ENCODE results near the gene HLA-DMA. TPM values are rescaled to one million over a fixed set of nuclear protein-coding genes. Genes with fewer than 3 reads are reported as not detected.

The HLA-DMA gene
- total and polyA plus RNA-seq, 2 of the 13 experiments (the other 11 are each of a cell fraction or from before 2014, with no cell fraction given) = 0.70 to 0.71 TPM

DNA sequence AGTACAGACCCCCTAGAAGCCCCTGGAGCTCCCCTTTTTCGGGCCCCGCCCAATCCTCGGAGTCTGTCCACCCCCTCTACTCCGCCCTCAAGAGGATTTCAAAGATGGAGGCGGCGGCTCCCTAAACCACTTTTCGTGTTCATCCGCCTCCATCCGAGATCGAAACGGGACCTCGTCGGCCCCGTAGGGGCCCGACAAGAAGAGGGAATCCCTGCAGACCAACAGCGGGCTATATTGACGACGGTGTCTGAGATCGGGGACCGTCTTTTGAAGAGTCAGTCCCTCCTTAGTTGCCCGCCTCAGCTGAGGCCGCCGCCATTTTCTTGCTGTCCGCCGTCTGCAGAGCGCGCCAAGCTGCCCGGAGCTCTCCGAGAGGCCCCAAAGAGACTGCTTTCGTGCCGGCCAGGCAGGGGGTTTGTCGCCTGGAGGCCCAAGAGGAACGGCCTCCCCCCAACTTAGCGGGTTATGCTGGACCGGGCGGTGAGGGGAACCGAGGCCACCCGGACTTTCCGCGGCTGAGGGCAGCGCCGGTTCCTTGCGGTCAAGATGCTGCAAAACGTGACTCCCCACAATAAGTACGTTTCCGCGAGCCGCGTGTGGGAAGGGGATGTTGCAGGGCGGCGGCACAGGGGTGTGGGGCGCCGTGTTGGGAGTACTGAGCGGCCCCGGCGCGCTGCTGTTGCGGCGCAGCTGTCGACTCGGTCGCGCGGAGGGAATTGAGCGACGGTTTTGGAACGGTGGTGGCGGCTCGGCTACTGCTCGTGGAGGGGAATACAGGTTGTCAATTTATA is 19.7 kb upstream of the HLA-DMA start (continued):
- TF ChIP-seq ELF4 (CRISPR knock-in tag; IDR thresholded peaks at IDR 0.05; ENCODE audit: borderline replicate concordance) (no peak), REXO4 (CRISPR knock-in tag; IDR thresholded peaks at IDR 0.05; ENCODE audit: borderline replicate concordance) (peak; percentile 86; the same call in 1 of the 2 replicates), ZNF530 (CRISPR knock-in tag; IDR thresholded peaks at IDR 0.05; ENCODE audit: low read depth) (no peak), MLLT10 (CRISPR knock-in tag; IDR thresholded peaks at IDR 0.05) (peak; percentile 76), U2AF1 (optimal IDR thresholded peaks at IDR 0.05; ENCODE audit: low read depth, low read length) (no peak), SAFB2 (CRISPR knock-in tag; IDR thresholded peaks at IDR 0.05; ENCODE audit: borderline replicate concordance, low read depth) (no peak; the same call in 1 of the 2 replicates), ZNF501 (CRISPR knock-in tag; IDR thresholded peaks at IDR 0.05) (peak; percentile 16; the same call in 1 of the 2 replicates), ZNF460 (CRISPR knock-in tag; IDR thresholded peaks at IDR 0.05; ENCODE audit: borderline replicate concordance) (no peak; the same call in 1 of the 2 replicates), PRMT3 (CRISPR knock-in tag; IDR thresholded peaks at IDR 0.05; ENCODE audit: borderline replicate concordance, low read depth) (no peak; the same call in none of the 2 replicates)
- TF ChIP-seq, protein P1, sequence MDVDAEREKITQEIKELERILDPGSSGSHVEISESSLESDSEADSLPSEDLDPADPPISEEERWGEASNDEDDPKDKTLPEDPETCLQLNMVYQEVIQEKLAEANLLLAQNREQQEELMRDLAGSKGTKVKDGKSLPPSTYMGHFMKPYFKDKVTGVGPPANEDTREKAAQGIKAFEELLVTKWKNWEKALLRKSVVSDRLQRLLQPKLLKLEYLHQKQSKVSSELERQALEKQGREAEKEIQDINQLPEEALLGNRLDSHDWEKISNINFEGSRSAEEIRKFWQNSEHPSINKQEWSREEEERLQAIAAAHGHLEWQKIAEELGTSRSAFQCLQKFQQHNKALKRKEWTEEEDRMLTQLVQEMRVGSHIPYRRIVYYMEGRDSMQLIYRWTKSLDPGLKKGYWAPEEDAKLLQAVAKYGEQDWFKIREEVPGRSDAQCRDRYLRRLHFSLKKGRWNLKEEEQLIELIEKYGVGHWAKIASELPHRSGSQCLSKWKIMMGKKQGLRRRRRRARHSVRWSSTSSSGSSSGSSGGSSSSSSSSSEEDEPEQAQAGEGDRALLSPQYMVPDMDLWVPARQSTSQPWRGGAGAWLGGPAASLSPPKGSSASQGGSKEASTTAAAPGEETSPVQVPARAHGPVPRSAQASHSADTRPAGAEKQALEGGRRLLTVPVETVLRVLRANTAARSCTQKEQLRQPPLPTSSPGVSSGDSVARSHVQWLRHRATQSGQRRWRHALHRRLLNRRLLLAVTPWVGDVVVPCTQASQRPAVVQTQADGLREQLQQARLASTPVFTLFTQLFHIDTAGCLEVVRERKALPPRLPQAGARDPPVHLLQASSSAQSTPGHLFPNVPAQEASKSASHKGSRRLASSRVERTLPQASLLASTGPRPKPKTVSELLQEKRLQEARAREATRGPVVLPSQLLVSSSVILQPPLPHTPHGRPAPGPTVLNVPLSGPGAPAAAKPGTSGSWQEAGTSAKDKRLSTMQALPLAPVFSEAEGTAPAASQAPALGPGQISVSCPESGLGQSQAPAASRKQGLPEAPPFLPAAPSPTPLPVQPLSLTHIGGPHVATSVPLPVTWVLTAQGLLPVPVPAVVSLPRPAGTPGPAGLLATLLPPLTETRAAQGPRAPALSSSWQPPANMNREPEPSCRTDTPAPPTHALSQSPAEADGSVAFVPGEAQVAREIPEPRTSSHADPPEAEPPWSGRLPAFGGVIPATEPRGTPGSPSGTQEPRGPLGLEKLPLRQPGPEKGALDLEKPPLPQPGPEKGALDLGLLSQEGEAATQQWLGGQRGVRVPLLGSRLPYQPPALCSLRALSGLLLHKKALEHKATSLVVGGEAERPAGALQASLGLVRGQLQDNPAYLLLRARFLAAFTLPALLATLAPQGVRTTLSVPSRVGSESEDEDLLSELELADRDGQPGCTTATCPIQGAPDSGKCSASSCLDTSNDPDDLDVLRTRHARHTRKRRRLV (CRISPR knock-in tag; IDR thresholded peaks at IDR 0.05) = 0 out of 2 replicates have a peak, but pooled peaks have one; percentile 0
- TF ChIP-seq, protein P2, sequence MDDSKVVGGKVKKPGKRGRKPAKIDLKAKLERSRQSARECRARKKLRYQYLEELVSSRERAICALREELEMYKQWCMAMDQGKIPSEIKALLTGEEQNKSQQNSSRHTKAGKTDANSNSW (CRISPR knock-in tag; IDR thresholded peaks at IDR 0.05; ENCODE audit: borderline replicate concordance) = no peak
- TF ChIP-seq, protein P3, sequence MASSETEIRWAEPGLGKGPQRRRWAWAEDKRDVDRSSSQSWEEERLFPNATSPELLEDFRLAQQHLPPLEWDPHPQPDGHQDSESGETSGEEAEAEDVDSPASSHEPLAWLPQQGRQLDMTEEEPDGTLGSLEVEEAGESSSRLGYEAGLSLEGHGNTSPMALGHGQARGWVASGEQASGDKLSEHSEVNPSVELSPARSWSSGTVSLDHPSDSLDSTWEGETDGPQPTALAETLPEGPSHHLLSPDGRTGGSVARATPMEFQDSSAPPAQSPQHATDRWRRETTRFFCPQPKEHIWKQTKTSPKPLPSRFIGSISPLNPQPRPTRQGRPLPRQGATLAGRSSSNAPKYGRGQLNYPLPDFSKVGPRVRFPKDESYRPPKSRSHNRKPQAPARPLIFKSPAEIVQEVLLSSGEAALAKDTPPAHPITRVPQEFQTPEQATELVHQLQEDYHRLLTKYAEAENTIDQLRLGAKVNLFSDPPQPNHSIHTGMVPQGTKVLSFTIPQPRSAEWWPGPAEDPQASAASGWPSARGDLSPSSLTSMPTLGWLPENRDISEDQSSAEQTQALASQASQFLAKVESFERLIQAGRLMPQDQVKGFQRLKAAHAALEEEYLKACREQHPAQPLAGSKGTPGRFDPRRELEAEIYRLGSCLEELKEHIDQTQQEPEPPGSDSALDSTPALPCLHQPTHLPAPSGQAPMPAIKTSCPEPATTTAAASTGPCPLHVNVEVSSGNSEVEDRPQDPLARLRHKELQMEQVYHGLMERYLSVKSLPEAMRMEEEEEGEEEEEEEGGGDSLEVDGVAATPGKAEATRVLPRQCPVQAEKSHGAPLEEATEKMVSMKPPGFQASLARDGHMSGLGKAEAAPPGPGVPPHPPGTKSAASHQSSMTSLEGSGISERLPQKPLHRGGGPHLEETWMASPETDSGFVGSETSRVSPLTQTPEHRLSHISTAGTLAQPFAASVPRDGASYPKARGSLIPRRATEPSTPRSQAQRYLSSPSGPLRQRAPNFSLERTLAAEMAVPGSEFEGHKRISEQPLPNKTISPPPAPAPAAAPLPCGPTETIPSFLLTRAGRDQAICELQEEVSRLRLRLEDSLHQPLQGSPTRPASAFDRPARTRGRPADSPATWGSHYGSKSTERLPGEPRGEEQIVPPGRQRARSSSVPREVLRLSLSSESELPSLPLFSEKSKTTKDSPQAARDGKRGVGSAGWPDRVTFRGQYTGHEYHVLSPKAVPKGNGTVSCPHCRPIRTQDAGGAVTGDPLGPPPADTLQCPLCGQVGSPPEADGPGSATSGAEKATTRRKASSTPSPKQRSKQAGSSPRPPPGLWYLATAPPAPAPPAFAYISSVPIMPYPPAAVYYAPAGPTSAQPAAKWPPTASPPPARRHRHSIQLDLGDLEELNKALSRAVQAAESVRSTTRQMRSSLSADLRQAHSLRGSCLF (CRISPR knock-in tag; IDR thresholded peaks at IDR 0.05; ENCODE audit: borderline replicate concordance) = no peak
